ENCODE measurements around the gene TMEM117.
A peak's percentile ranks its signal among the peaks of the same experiment; 100 is the strongest.

Gene TMEM117

GRCh38 chr12:43942379-43942778, 106.5 kb downstream of the TMEM117 start:
- H3K4me3 ChIP-seq (ENCODE audit: low read depth, low read length) = no peak overlapping the region
- no peak for TF ChIP-seq MAX (IDR thresholded peaks at IDR 0.05; ENCODE audit: low read depth, low read length)
- no peak for TF ChIP-seq MYC (IDR thresholded peaks at IDR 0.05; ENCODE audit: low read depth, low read length)
- DNase-seq (ENCODE audit: low read depth) = no peak

DNA sequence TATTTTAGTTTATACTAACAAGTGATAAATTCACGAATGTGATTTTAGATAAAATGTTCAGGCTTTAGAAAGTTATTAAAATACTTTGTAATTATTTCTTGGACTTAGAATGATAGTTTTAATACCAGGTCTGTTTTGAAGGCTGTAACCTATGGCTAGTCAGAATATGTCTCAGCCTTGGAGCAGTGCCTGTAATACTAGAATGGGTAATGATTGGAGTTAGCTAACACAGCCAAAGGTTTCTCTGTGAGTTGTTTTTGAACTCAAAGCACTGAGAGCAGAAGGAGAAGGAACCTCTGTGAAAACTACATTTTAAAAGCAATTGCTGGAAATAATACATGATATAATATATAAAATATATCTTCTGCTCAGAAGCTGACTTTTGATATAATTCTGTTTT, 110.1 kb downstream of the TMEM117 start:
- TF ChIP-seq POLR2A (IDR thresholded peaks at IDR 0.05; ENCODE audit: extremely low read depth, insufficient read length) (no peak), MYC (IDR thresholded peaks at IDR 0.05; ENCODE audit: low read depth, low read length) (no peak), CTCF (IDR thresholded peaks at IDR 0.05; ENCODE audit: low read depth, low read length) (no peak), MAX (IDR thresholded peaks at IDR 0.05; ENCODE audit: low read depth, low read length) (no peak)
- no peak for DNase-seq (ENCODE audit: low read depth)
- H3K4me3 ChIP-seq (ENCODE audit: low read depth, low read length) = no peak overlapping the region

GRCh38 chr12:43951286-43951685, 115.4 kb downstream of the TMEM117 start:
- TF ChIP-seq MYC (IDR thresholded peaks at IDR 0.05; ENCODE audit: low read depth, low read length) (no peak), CTCF (IDR thresholded peaks at IDR 0.05; ENCODE audit: low read depth, low read length) (no peak), MAX (IDR thresholded peaks at IDR 0.05; ENCODE audit: low read depth, low read length) (no peak), POLR2A (IDR thresholded peaks at IDR 0.05; ENCODE audit: extremely low read depth, insufficient read length) (no peak)
- DNase-seq (ENCODE audit: low read depth) = no peak
- no peak overlapping the region for H3K4me3 ChIP-seq (ENCODE audit: low read depth, low read length)

GRCh38 chr12:43957732-43958372, 122.0 kb downstream of the TMEM117 start:
- TF ChIP-seq POLR2A (IDR thresholded peaks at IDR 0.05; ENCODE audit: extremely low read depth, insufficient read length) (no peak), MYC (IDR thresholded peaks at IDR 0.05; ENCODE audit: low read depth, low read length) (no peak), CTCF (IDR thresholded peaks at IDR 0.05; ENCODE audit: low read depth, low read length) (peak; percentile 55)
- DNase-seq (ENCODE audit: low read depth) = peak; percentile 75
- H3K4me3 ChIP-seq (ENCODE audit: low read depth, low read length) = no peak overlapping the region

GRCh38 chr12:43964033-43964432, 128.2 kb downstream of the TMEM117 start:
- no peak for TF ChIP-seq MYC (IDR thresholded peaks at IDR 0.05; ENCODE audit: low read depth, low read length)
- no peak for TF ChIP-seq CTCF (IDR thresholded peaks at IDR 0.05; ENCODE audit: low read depth, low read length)
- no peak for TF ChIP-seq POLR2A (IDR thresholded peaks at IDR 0.05; ENCODE audit: extremely low read depth, insufficient read length)
- no peak for TF ChIP-seq MAX (IDR thresholded peaks at IDR 0.05; ENCODE audit: low read depth, low read length)
- DNase-seq (ENCODE audit: low read depth) = no peak
- H3K4me3 ChIP-seq (ENCODE audit: low read depth, low read length) = no peak overlapping the region

DNA sequence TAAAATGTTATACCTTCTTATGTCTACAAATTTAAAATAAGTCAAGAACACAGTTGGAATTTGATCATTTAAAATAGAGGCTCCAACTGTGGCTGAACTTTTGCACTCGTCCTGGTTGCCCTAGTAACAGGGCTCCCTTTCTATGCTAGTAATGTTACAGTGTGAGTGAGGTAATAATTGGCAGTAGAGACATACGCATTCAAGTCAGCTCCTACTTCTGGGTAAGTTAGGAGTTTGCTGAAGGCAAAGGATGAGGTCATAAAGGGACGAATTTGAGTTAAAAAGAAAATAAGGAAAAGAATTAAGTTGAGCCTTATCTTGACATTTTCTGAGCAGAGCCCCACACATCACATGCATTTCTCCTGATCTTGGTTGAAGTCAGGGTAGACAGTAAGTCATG, 129.1 kb downstream of the TMEM117 start:
- DNase-seq (ENCODE audit: low read depth) = no peak
- no peak for TF ChIP-seq POLR2A (IDR thresholded peaks at IDR 0.05; ENCODE audit: extremely low read depth, insufficient read length)
- TF ChIP-seq CTCF (IDR thresholded peaks at IDR 0.05; ENCODE audit: low read depth, low read length) = no peak
- no peak for TF ChIP-seq MAX (IDR thresholded peaks at IDR 0.05; ENCODE audit: low read depth, low read length)
- no peak for TF ChIP-seq MYC (IDR thresholded peaks at IDR 0.05; ENCODE audit: low read depth, low read length)
- no peak overlapping the region for H3K4me3 ChIP-seq (ENCODE audit: low read depth, low read length)

Data from NB4 (cell line).